ENCODE measurements around the gene TACSTD2.
"Not testable (repeated sequence)": the region's sequence is repeated elsewhere in the genome, so short reads cannot be mapped to it uniquely, and the experiment has no call there.

Gene TACSTD2

GRCh38 chr1:58576727-58577653, at the start of gene TACSTD2:
TACSTD2 (minus strand) TSS chr1:58577252; CDS start chr1:58577156, 96 bp downstream.
- DNase-seq (ENCODE audit: low spot score) = peak; percentile 94

GRCh38 chr1:58626293-58626692, 49.2 kb upstream of the TACSTD2 start:
- DNase-seq (ENCODE audit: low spot score) = peak; percentile 50

- not testable (repeated sequence) for DNase-seq (ENCODE audit: low spot score)
Measured at GRCh38 chr1:58623259-58623658, 46.2 kb upstream of the TACSTD2 start.

GRCh38 chr1:58622571-58622970, 45.5 kb upstream of the TACSTD2 start:
- no peak for DNase-seq (ENCODE audit: low spot score)

GRCh38 chr1:58621391-58621790, 44.3 kb upstream of the TACSTD2 start:
- no peak for DNase-seq (ENCODE audit: low spot score)

GRCh38 chr1:58620926-58621325, 43.9 kb upstream of the TACSTD2 start:
- peak; percentile 71 for DNase-seq (ENCODE audit: low spot score)

- no peak for DNase-seq (ENCODE audit: low spot score)
Measured at GRCh38 chr1:58620259-58620658, 43.2 kb upstream of the TACSTD2 start.

GRCh38 chr1:58619286-58620054, 42.4 kb upstream of the TACSTD2 start:
- no peak for DNase-seq (ENCODE audit: low spot score)

- DNase-seq (ENCODE audit: low spot score) = peak; percentile 100
Measured at GRCh38 chr1:58618303-58618702, 41.3 kb upstream of the TACSTD2 start.

- no peak for DNase-seq (ENCODE audit: low spot score)
Measured at GRCh38 chr1:58611861-58612385, 34.9 kb upstream of the TACSTD2 start.

GRCh38 chr1:58608945-58609344, 31.9 kb upstream of the TACSTD2 start:
- peak; percentile 31 for DNase-seq (ENCODE audit: low spot score)

- DNase-seq (ENCODE audit: low spot score) = peak; percentile 23
Measured at GRCh38 chr1:58608297-58608696, 31.2 kb upstream of the TACSTD2 start.

GRCh38 chr1:58607391-58607790, 30.3 kb upstream of the TACSTD2 start:
- DNase-seq (ENCODE audit: low spot score) = no peak

- DNase-seq (ENCODE audit: low spot score) = not testable (repeated sequence)
Measured at GRCh38 chr1:58601921-58602320, 24.9 kb upstream of the TACSTD2 start.

- no peak for DNase-seq (ENCODE audit: low spot score)
Measured at GRCh38 chr1:58597996-58598395, 20.9 kb upstream of the TACSTD2 start.

- DNase-seq (ENCODE audit: low spot score) = no peak
Measured at GRCh38 chr1:58597076-58597475, 20.0 kb upstream of the TACSTD2 start.

- DNase-seq (ENCODE audit: low spot score) = peak; percentile 29
Measured at GRCh38 chr1:58596631-58597052, 19.6 kb upstream of the TACSTD2 start.

- DNase-seq (ENCODE audit: low spot score) = no peak
Measured at GRCh38 chr1:58594546-58594945, 17.5 kb upstream of the TACSTD2 start.

- peak; percentile 95 for DNase-seq (ENCODE audit: low spot score)
Measured at GRCh38 chr1:58592522-58593134, 15.6 kb upstream of the TACSTD2 start.

- no peak for DNase-seq (ENCODE audit: low spot score)
Measured at GRCh38 chr1:58591806-58592205, 14.8 kb upstream of the TACSTD2 start.

- no peak for DNase-seq (ENCODE audit: low spot score)
Measured at GRCh38 chr1:58590019-58590418, 13.0 kb upstream of the TACSTD2 start.

GRCh38 chr1:58588396-58588795, 11.3 kb upstream of the TACSTD2 start:
- DNase-seq (ENCODE audit: low spot score) = no peak

Data from kidney tubule cell (primary cell).